Suppressor macrophage (primary cell): ENCODE results near the gene IFITM1.
A peak's percentile ranks its signal among the peaks of the same experiment; 100 is the strongest.
"Not testable (repeated sequence)": the region's sequence is repeated elsewhere in the genome, so short reads cannot be mapped to it uniquely, and the experiment has no call there.

ENCODE experiments used
- DNase-seq, 4 experiments: peaks; one replicate each; pipeline ENCODE4 v3.0.0-alpha.2; 2020 to 2022

The IFITM1 gene

DNA sequence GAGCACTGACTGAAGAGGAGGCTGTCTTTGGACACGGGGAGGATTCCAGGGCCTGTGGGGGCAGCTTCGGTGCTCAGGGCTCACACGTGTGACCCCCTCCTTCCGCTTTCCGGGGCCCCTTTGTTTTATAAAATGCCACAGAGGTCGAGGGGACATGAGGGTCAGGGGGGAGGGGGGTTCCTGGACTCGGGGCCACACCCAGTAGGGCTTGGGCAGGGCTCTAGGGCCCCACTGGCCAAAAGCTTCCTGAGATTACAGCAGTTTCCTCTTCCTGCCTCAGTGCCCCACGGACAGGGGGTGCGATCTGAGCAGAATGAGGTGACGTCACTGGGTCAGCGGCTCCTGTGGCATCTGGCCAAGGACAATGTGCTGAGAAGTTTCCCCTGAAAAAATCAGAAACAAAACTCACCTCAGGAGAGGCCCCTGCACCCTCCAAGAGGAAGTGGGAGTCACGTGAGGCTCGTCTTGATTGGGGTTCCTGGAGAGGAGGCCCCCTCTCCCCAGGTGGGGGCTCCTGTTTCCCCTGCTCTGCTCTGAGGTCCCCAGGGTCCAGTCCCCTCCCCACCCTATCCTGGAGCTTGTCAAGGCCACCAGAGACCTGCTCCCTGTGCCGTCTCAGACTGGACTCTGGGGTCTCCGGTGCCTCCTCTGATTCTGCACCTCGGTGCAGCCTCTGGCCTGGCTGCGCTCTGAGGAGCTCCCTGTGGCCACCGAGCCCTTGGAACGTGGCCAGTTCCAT is 13.2 kb downstream of the IFITM1 start:
- DNase-seq, result peak; percentile 70 to 83 (median 80)

DNA sequence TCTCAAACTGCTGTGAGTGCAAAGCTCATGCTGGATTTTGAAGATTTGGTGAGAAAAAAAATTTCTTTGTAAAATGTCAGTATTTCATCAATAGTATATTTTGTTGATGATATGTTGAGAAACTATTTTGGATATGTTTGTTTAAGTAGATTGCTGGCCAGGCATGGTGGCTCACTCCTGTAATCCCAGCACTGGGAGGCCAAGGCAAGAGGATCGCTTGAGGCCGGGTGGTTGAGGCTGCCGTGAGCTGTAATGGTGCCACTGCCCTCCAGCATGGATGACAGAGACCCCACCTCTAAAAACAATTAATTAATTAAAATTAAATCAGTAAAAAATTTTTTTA is 13.7 kb downstream of the IFITM1 start:
- no peak for DNase-seq

DNA sequence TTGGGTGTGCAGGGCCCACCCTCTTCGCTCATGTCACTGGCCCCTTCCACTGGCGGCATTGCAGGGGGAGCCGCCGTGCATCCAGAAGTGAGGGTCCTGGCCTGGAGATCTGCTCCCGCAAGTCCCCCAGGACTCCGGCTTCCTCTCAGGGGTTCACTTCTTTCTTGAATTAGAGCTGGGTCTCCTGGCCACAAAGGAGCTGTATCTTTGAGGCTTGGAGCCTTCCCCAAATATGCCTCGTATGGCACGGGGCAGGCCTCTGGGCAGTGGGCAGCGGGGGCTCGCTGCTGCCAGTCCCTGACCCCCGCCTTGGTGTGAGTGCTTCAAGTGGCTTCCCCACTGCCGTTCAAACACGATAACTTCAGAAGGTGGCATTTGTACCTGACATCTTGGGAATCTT is 14.2 kb downstream of the IFITM1 start:
- DNase-seq, result no peak

DNA sequence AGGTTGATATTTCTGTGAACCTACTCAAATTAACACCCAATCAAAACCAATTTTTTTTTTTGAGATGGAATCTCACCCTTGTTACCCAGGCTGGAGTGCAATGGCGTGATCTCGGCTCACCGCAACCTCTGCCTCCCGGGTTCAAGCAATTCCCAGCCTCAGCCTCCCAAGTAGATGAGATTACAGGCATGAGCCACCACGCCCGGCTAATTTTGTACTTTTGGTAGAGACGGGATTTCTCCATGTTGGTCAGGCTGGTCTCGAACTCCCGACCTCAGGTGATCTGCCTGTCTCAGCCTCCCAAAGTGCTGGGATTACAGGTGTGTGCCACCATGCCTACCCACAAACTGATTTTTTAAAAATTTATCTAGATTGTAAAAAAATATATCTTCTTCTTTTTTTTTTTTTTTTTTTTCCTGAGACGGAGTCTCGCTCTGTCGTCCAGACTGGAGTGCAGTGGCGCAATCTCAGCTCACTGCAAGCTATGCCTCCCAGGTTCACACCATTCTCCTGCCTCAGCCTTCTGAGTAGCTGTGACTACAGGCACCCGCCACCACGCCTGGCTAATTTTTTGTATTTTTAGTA is 14.8 kb downstream of the IFITM1 start:
- not testable (repeated sequence) for DNase-seq

DNA sequence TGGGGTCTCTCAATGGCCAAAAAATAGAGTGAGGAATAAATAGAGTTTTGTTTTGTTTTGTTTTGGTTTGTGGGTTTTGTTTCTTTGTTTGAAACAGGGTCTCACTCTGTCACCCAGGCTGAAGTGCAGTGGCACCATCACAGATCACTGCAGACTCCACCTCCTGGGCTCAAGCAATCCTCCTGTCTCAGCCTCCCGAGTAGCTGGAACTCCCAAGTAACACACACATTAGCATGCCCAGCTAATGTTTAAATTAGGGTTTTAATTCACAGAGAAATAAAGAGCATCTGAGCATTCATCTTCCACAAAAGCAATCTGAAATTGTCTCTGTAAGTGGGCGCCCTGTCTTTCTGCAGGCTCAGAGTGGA is 16.0 kb downstream of the IFITM1 start:
- DNase-seq, result no peak

DNA sequence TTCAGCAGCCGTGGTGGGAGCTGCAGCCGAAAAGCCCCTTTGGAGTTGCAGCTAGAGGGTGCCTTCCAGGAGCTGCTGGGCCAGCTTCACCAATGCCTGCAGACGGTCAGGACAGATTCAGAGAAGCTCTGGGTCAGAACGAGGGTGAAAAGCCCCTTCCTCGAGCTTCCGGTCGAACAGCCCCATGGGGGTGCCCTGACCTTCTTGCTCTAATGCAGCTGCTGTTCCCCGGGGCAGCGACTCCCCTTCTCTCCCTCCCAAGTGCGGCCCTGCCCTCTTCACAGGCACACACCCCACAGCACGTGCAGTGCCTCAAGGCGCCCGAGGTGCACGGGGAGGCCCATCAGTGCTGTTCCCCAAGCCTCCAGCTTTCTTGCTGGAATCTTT is 16.5 kb downstream of the IFITM1 start:
- no peak for DNase-seq

DNA sequence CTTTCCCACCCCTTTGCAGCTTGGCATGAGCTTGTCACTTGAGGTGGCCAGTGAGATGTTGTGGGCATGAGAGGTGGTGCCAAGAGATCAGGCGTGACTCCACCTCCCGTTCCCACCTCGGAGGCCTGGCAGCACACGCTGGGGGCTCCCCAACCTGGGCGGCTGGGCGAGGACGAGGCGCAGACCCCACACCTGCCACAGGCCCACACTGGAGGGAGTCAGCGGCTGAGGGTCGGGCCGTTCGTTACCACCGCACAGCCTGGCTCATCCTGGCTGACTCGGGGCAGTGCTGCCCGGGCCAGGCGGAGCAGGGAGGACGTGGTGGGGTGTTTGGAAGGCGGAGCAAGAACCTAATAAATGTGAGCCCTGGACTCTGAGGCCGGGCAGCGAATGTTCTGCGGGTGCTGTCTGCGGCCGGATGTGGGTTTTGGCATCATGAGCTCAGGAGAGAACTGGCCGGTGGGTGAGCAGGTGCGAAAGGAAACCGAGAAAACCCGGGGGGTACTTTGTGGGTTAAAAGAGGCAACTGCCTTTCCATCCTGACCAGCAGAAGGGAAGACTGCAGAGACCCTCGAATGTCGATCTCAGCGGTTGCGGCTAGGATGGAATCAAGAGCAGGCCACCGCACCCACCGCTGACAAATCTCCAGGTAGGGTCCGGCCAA is 17.0 kb downstream of the IFITM1 start:
- DNase-seq, result no peak

DNA sequence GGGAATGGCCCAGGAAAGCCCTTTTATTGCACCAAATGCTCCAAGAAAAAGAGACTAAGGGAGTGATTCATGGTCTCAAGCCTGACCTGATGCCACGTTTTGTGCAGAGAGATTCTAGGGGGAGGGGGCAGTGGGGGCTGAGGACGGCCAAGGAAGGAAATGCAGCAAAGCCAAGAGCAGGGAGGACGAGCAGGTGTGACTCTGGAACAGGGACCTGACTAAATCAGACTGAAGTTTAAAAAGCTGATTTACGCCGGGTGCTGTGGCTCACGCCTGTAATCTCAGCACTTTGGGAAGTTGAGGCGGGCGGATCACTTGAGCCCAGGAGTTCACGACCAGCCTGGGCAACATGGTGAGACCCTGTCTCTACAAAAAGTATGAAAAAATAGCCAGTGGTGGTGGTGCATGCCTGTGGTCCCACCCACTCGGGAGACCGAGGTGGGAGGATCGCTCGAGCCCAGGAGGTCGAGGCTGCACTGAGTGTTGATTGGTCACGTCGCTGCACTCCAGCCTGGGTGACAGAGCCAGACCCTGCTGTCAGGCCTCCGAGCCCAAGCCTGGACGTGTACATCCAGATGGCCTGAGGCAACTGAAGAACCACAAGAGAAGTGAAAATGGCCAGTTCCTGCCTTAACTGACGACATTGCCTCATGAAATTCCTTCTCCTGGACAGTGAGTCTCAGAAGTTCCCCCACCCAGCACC is 17.7 kb downstream of the IFITM1 start:
- no peak for DNase-seq

DNA sequence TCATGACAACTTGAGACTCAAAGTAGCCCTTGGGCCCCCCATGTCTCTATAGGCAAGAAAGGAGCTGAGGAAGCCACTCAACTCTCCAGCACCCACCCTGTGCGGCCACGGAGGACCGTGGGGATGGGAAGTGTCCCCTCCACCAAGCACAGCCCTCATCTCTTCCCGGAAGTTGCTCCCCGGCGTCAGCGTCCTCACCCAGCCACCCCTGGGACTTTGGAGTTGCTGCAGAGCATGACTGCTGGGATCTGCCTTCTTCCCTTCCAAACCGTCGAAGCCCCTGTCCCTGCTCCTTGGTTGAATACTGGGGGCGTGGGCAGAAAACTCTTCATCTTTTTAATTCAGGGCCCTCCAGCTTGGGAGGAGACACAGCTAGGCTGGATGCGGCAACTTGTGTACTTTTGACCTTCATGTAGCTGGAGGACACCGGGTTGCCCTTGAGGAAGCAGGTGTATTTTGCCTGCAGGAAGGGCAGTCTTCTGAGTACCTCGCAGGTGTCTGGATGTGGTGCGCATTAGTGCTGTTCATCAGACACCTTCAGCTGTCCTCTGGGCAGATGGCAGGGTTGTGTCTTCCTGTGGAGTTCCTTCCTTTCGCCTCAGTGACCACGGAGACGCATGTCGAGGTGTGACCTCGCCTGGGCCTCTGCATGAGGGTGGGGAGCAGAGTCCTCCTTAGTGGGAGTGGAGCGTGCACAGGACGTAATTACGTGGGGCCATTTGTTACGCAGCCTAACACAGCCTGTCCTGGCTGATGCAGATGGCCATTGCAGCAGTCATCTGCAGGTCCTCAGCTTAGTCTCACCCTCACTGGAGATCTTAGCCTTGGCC is 19.0 kb downstream of the IFITM1 start:
- DNase-seq, result no peak

DNA sequence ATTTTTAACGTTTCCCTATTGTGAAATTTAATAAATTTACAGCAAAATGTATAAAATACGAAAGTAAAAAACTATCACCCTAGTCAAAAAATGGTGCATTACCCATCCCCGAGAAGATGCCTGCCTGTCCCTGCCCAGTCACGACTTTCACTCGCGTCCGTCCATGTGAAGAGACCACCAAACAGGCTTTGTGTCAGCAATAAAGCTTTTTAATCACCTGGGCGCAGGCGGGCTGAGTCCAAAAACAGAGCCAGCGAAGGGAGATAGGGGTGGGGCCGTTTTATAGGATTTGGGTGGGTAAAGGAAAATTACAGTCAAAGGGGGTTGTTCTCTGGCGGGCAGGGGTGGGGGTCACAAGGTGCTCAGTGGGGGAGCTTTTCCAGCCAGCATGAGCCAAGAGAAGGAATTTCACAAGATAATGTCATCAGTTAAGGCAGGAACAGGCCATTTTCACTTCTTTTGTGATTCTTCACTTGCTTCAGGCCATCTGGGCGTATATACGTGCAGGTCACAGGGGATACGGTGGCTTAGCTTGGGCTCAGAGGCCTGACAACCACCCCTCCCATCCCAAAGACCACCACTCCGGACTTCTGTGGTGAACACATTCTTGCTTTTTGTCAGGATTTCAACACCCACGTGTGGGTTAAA is 19.9 kb downstream of the IFITM1 start:
- DNase-seq, result not testable (repeated sequence)

DNA sequence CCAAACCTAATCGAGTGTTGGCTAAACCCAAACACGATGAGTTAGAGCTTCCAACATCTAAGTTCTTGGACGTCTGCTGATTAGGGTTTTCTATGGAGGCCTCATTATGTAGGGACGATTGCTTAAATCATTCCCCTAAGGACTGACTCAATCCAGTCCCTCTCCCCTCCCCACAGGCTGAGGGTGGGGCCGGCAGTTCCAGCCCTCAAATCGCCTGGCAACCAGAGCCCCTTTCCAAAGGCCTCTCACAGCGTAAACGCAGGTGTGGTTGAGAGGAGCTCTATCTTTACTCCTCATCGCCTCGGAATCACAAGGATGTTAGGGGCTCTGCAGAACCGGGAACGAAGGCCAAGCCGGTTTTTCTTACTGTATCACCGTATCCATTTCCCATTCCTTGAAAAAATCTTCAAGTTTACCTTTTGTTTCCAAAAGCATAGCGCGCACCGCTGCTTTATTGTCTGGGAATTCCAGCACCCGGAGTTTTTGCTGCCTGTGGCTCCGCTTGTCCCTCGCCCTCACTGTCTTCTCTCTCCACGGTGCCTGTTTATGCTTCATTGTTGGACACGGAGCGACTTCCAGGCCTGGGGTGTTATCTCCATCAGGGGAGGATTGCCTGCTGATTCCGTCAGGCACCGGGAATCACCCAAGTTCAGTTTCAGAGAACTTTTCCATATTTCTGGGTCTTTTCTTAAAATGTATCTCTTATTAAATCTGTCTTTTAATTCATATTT is 20.6 kb downstream of the IFITM1 start:
- no peak for DNase-seq

DNA sequence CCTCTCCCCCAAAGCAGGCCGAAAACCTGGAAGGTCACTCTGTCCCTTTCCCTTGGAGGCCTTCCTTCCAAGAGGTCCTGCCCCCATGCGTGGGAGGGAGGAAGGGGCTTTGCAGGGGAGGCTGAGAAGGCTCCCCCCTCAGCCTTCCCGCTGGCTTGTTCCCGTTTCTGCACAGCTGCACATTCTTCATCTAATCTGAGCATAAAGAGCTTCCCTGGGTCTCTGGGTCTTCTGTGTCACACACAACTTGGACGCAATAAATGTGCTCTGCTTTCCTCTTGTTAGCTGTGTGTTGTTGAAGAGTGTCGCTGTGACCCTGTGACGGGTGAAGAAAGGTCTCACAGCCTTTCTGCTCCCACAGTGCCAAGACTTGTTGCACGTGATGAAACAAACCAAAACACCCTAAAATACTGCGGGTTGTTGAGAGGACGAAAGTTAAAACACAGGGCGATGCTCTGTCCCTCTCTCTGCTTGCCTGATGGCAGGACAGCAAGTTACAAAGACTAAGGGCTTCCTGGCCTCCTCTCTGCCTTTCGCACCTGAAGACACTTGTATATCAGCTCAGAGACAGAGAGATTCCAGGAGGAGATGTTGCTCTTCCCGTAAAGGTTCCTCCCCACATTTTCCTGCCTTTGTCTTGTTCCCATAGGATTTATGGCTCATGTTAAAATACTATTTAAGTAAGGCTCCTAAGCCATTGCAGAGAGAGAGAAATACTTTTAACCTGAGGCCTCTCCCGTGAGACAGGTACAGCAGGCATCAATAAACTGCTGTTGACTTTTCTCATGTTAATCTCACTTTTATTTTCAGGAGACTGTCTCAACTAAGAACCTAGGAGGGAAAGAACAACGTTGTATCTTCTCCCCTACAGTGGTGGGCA is 22.2 kb downstream of the IFITM1 start:
- DNase-seq, result peak; percentile 61 to 79 (median 66)

DNA sequence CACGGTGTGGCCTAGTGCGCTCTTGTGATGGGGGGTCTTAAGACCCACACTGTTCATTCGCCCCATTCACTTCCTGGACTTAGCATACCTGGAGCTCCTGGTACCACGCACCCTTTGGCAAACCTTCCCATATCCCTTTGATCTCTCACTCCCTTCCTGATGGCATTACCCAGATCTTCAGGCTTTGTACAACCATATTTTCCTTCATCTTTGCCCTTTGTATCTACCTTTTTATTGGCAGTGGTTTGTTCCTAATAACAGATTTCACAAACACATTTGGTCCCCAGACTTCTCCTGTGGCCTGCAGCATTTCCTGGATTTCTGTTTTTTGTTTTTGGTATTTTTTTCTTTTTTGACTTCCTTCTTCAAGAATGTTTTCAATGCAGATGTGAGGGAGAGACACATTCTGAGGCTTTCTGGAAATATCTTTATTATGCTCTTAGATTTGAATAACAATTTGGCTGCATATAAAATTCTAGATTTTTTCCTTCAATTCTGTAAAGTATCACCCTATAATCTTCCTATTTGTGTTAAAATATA is 22.9 kb downstream of the IFITM1 start:
- DNase-seq, result peak in 1 of 4 experiments; percentile 23

DNA sequence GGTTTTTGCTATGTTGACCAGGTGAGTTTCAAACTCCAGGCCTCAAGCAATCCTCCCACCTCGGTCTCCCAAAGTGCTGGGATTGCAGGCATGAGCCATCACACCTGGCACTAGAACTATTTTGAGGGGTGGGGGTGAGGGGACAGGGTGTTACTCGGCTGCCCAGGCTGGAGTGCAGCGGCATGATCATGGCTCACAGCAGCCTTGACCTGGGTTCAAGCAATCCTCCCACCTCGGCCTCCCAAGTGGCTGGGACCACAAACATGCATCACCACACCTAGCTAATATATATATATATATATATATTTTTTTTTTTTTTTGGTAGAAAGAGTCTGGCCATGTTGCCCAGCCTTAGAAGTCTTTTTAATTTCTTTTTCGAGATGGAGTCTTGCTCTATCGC is 23.9 kb downstream of the IFITM1 start:
- DNase-seq, result no peak

DNA sequence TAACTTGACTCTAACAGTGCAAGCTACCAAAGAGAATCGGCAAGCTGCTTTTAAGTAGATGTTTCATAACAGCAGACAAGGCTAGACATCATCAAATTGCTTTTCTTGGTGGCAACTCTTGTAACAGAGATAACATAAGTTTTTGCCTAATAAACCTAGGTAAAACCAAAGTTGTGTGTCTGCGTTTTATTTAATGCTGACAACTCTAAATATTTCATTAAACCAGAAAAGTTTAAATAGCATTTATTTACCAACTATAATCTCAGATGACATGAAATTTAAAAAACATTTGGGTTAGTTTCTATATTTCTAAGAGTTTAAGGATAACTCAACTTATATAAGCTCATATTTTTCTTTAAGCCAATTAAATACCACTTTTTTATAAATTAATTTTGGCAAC is 26.1 kb downstream of the IFITM1 start:
- no peak for DNase-seq

DNA sequence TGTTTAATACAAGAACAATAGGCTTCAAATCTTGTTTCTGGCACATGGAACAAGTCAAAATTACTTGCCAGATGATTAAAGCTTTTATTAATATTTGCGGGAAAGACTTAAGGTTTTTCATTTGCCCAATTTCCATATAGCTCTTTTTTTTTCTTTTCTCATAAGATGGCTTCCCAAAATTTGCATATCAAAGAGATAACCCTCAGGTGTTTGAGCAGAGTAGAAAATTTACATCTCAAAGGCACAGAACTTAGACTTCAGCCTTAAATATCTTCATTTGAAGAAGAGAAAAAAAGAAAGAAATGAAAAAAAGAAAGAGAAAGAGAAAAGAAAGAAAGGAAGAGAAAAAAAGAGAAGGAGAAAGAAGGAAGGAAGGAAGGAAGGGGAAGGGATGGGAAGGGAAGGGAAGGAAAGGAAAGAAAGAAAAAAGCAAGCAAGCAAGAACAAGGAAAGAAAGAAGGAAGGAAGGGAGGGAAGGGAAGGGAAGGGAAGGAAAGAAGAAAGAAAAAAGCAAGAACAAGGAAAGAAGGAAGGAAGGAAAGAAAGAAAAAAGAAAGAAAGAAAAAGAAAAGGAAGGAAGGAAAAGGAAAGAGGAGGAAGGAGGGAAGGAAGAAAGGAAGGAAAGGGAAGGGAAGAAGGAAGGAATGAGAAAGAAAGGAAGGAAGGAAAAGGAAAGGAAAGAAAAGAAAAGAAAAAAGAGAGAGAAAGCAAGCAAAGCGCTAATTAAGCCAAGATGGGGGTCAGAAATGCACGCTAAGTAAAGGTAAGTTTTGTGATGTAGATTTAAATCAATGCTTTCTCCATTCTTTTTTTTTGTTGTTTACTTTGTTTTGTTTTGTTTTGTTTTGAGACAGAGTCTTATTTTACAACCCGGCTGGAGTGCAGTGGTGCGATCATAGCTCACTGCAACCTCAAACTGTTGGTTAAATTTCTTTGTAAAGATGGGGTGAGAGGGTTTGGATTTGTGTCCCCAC is 27.0 kb downstream of the IFITM1 start:
- DNase-seq, result no peak

DNA sequence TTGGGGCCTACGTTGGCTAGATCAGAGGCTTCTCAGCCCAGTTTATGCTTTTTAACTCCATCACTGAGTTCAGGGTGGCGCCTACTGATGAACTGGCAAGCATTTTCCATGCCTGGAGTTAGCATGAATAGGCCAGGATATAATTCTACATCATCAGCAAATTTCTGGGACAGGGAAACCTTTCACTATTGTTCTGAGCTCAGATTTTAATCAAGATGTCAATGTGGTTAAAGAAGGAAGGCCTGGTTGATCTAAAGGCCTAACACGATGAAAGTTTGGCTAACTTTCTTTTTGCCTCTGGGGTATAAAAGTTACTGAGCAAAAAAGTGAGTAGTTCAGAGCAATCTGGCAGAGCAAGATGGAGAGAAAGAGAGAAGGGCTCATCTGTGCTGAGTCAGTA is 28.5 kb downstream of the IFITM1 start:
- DNase-seq, result no peak

DNA sequence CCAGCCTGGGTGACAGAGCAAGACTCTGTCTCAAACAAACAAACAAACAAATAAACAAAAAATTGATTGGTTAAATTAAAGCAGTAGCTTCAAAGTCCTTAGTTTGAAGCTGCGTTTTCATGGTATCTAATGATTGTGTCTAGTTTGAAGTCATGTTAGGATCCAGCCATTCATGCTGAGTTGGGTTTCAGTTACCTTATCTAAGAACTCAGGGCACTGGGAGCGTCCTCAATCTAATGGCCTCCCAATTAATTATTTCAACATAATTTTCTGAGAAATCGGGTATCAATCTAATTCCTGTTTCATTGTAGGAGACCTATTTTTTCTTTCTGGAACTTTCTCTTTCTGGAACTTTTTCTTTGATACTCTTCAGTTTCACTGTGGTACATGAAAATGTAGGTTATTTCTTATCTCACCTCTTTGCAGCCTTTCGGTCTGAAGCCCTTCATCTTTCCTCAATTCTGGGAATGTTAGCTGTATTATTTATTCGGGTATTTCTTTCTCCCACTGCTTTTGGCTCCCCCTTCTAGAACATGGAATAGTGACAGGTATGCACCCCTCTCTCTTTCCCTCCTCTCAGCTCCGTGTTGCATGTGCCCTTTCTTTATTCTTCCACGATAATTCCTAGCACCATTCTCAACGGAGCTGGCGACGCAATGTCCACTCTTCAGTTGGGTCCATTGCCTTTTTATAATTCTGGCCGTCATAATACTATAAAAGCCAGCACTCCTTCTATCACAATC is 31.2 kb downstream of the IFITM1 start:
- no peak for DNase-seq
